Gastroesophageal sphincter (tissue), 3 donors: ENCODE data around the gene KRTAP1-5.

ENCODE experiments used
- CTCF ChIP-seq, 4 experiments: fragments of 200-600 bp in 2 of 4; fragments of 450-650 bp in 2 of 4; sonication (generic) in 1 of 4; IDR thresholded peaks; one replicate each; pipeline ENCODE4 v1.5.1; 2017 to 2019; ENCODE audit warnings: antibody characterized with exemption in 4 of 4, mild to moderate bottlenecking in 2 of 4, moderate library complexity in 2 of 4
- POLR2A ChIP-seq, 2 donors: fragments of 450-650 bp; IDR thresholded peaks; one replicate each; pipeline ENCODE4 v1.6.1; 2017; ENCODE audit warnings: antibody characterized with exemption in 2 of 2, mild to moderate bottlenecking in 2 of 2, moderate library complexity in 1 of 2
- POLR2AphosphoS5 ChIP-seq: sonication (generic); formaldehyde crosslinking; IDR thresholded peaks from one replicate; pipeline ENCODE4 v1.6.1; 2017; ENCODE audit warnings: antibody characterized with exemption

- TF ChIP-seq CTCF (IDR thresholded peaks at IDR 0.05): no peak
- no peak for TF ChIP-seq POLR2A (IDR thresholded peaks at IDR 0.05)
- TF ChIP-seq POLR2AphosphoS5: no peak
Measured at GRCh38 chr17:40981115-40981514, 45.9 kb downstream of the KRTAP1-5 start.
